Measurements from ENCODE around the gene OR4C46. TPM values are rescaled to one million over a fixed set of nuclear protein-coding genes. Genes with fewer than 3 reads are reported as not detected.

OR4C46 gene
- total RNA-seq, 1 experiment from 2014 or later, result not detected

- Histone ChIP-seq H3K4me1 (ENCODE audit: insufficient read depth, low read length) (no peaks in the 10 kb centered on the region), H3K79me2 (ENCODE audit: low read length) (no peaks in the 10 kb centered on the region), H3K9me2 (replicated peaks; ENCODE audit: low read length) (no peaks in the 10 kb centered on the region), H3K27ac (ENCODE audit: low read length) (no peak overlapping the region), H2AFZ (ENCODE audit: low read length) (no peak overlapping the region), H3K36me3 (ENCODE audit: low read depth, low read length) (no peaks in the 10 kb centered on the region), H3K9me3 (ENCODE audit: low read length) (peaks cover 19% of the 10 kb centered on the region), H3K4me2 (ENCODE audit: low read length) (no peak overlapping the region), H3K9ac (ENCODE audit: low read length) (no peak overlapping the region), H3F3A (ENCODE audit: low read length, unreplicated experiment) (no peaks in the 10 kb centered on the region), H3K27me3 (ENCODE audit: low read length) (no peaks in the 10 kb centered on the region), H3K4me3 (ENCODE audit: low read length) (no peak overlapping the region), H4K20me1 (ENCODE audit: low read length) (no peaks in the 10 kb centered on the region)
- intact Hi-C loops (cut with micrococcal nuclease), result no loop called here
- ChIA-PET CTCF (no interaction called here), POLR2A (ENCODE audit: unreplicated experiment) (no interaction called here)
- TF ChIP-seq, protein P1, sequence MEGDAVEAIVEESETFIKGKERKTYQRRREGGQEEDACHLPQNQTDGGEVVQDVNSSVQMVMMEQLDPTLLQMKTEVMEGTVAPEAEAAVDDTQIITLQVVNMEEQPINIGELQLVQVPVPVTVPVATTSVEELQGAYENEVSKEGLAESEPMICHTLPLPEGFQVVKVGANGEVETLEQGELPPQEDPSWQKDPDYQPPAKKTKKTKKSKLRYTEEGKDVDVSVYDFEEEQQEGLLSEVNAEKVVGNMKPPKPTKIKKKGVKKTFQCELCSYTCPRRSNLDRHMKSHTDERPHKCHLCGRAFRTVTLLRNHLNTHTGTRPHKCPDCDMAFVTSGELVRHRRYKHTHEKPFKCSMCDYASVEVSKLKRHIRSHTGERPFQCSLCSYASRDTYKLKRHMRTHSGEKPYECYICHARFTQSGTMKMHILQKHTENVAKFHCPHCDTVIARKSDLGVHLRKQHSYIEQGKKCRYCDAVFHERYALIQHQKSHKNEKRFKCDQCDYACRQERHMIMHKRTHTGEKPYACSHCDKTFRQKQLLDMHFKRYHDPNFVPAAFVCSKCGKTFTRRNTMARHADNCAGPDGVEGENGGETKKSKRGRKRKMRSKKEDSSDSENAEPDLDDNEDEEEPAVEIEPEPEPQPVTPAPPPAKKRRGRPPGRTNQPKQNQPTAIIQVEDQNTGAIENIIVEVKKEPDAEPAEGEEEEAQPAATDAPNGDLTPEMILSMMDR (conservative IDR thresholded peaks at IDR 0.05; ENCODE audit: low read depth, low read length), result no peak
- no peak for TF ChIP-seq EZH2phosphoT487 (IDR thresholded peaks at IDR 0.05; ENCODE audit: borderline replicate concordance, low read length)
- no peak for TF ChIP-seq EZH2 (IDR thresholded peaks at IDR 0.05; ENCODE audit: low read length, unreplicated experiment)
- DNase-seq (no peak), ATAC-seq (no peak)
- no TSS peak for BruUV-seq (replicated peaks)
Measured at GRCh38 chr11:54558407-54558806, 45.4 kb downstream of the OR4C46 start.

Other genes with a start within 250 kb of the OR4C46 start
- not detected in 2 replicates for gene OR4A5, start 102.8 kb upstream of the OR4C46 start, total RNA-seq (2014; rRNA removed)

Measured in PC-3 (cell line).